ENCODE results near the gene SNX30.

SNX30 gene

DNA sequence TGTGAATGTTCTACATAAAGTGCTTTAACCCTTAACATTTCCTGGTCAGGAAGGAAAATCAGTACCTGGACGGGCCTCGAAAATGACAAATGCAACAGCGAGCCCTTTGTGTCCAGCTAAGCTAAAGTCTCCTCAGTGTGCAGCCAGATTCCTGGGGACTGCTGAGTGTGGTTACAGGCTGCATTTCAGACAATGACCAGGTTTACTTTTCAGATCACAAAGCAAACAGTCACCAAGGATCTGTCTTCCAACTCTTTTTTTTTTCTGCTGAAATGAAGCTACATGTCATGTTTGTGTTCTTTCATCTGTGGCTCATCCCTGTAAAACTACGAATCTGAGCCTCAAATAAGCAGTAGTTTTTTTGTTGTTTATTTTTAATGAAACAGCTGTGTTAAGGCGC is 119.4 kb downstream of the SNX30 start:
- Histone ChIP-seq H3K79me2 (ENCODE audit: insufficient read depth, low read length) (no peaks in the 10 kb centered on the region), H2AFZ (ENCODE audit: low read depth, low read length) (no peak overlapping the region), H3K4me2 (ENCODE audit: insufficient read depth, low read length) (no peak overlapping the region), H3K9ac (ENCODE audit: low read depth, low read length) (no peak overlapping the region), H3K27ac (ENCODE audit: low read length) (no peak overlapping the region), H3K4me3 (ENCODE audit: low read depth in 1 of 2, low read length in 2 of 2) (no peak overlapping the region), H3K36me3 (ENCODE audit: insufficient read depth, low read length) (no peaks in the 10 kb centered on the region), H3K9me3 (ENCODE audit: insufficient read depth, low read length, severe bottlenecking) (no peaks in the 10 kb centered on the region), H3K4me1 (ENCODE audit: insufficient read depth, low read length) (no peaks in the 10 kb centered on the region), H3K27me3 (ENCODE audit: insufficient read depth, low read length, poor library complexity) (no peaks in the 10 kb centered on the region), H4K20me1 (ENCODE audit: insufficient read depth, low read length) (no peaks in the 10 kb centered on the region)
- TF ChIP-seq CTCF (IDR thresholded peaks at IDR 0.05; ENCODE audit: borderline replicate concordance, extremely low read depth, low read length, poor library complexity, severe bottlenecking) (no peak), EZH2 (IDR thresholded peaks at IDR 0.05; ENCODE audit: borderline replicate concordance, low read depth, low read length, severe bottlenecking) (no peak)
- no peak for ATAC-seq (ENCODE audit: insufficient read depth, low read depth)
- DNase-seq: no peak

- H3K27ac ChIP-seq (ENCODE audit: low read length): no peak overlapping the region
- no peak for DNase-seq
- no peaks in the 10 kb centered on the region for H3K9me3 ChIP-seq (ENCODE audit: insufficient read depth, low read length, severe bottlenecking)
- ATAC-seq (ENCODE audit: insufficient read depth, low read depth): no peak
- no peaks in the 10 kb centered on the region for H4K20me1 ChIP-seq (ENCODE audit: insufficient read depth, low read length)
- H3K4me2 ChIP-seq (ENCODE audit: insufficient read depth, low read length): no peak overlapping the region
- H3K36me3 ChIP-seq (ENCODE audit: insufficient read depth, low read length): no peaks in the 10 kb centered on the region
- H3K4me1 ChIP-seq (ENCODE audit: insufficient read depth, low read length): no peaks in the 10 kb centered on the region
- H3K79me2 ChIP-seq (ENCODE audit: insufficient read depth, low read length): no peaks in the 10 kb centered on the region
- no peak overlapping the region for H3K4me3 ChIP-seq (ENCODE audit: low read depth in 1 of 2, low read length in 2 of 2)
- H2AFZ ChIP-seq (ENCODE audit: low read depth, low read length): no peak overlapping the region
- H3K9ac ChIP-seq (ENCODE audit: low read depth, low read length): no peak overlapping the region
- TF ChIP-seq EZH2 (IDR thresholded peaks at IDR 0.05; ENCODE audit: borderline replicate concordance, low read depth, low read length, severe bottlenecking) (no peak), CTCF (IDR thresholded peaks at IDR 0.05; ENCODE audit: borderline replicate concordance, extremely low read depth, low read length, poor library complexity, severe bottlenecking) (no peak)
- no peaks in the 10 kb centered on the region for H3K27me3 ChIP-seq (ENCODE audit: insufficient read depth, low read length, poor library complexity)
Measured at GRCh38 chr9:112870556-112870955, 120.0 kb downstream of the SNX30 start.

DNA sequence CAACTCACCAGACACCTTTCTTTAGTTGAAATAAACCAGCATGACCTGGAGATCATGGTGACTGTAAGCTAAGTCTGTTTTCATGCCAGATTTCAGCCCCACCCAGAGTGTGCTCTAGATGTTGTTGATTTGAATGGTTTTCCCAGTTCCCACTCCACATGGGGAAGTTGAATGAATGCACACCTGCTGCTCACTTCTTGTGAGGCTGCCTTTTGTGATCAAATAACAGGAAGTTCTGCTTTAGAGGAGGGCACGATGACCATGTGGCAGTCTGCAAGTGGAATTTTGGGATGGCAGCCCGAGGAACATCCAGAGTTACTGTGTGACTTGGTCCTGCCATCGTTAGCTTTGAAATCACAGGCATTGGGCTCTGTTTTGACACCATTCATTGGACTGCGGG is 121.5 kb downstream of the SNX30 start:
- Histone ChIP-seq H3K4me2 (ENCODE audit: insufficient read depth, low read length) (no peak overlapping the region), H3K79me2 (ENCODE audit: insufficient read depth, low read length) (no peaks in the 10 kb centered on the region), H3K4me1 (ENCODE audit: insufficient read depth, low read length) (no peaks in the 10 kb centered on the region), H3K36me3 (ENCODE audit: insufficient read depth, low read length) (no peaks in the 10 kb centered on the region), H3K27me3 (ENCODE audit: insufficient read depth, low read length, poor library complexity) (no peaks in the 10 kb centered on the region), H3K4me3 (ENCODE audit: low read depth in 1 of 2, low read length in 2 of 2) (no peak overlapping the region), H3K9me3 (ENCODE audit: insufficient read depth, low read length, severe bottlenecking) (no peaks in the 10 kb centered on the region), H4K20me1 (ENCODE audit: insufficient read depth, low read length) (no peaks in the 10 kb centered on the region), H2AFZ (ENCODE audit: low read depth, low read length) (no peak overlapping the region), H3K27ac (ENCODE audit: low read length) (no peak overlapping the region), H3K9ac (ENCODE audit: low read depth, low read length) (no peak overlapping the region)
- DNase-seq: no peak
- TF ChIP-seq EZH2 (IDR thresholded peaks at IDR 0.05; ENCODE audit: borderline replicate concordance, low read depth, low read length, severe bottlenecking) (no peak), CTCF (IDR thresholded peaks at IDR 0.05; ENCODE audit: borderline replicate concordance, extremely low read depth, low read length, poor library complexity, severe bottlenecking) (no peak)
- ATAC-seq (ENCODE audit: insufficient read depth, low read depth): no peak
